ENCODE results near the gene APBA2.
"Not testable (repeated sequence)": the region's sequence is repeated elsewhere in the genome, so short reads cannot be mapped to it uniquely, and the experiment has no call there.

Gene APBA2

DNA sequence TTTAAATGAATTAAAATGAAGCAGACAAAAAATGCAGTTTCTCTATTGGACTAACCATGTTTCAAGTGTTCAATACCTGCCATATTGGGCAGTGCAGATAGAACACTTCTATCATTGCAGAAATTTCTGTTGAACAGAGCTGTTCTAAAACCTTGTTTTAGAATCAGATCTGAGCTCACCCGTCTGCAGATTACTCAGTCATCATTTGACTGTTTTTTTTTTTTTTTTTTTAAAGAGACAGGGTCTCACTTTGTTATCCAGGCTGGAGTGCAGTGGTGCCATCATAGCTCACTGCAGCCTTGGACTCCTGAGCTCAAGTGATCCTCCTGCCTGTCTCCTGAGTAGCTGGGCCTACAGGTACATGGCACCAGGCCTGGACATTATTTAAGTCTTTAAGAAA lies 128.7 kb downstream of the APBA2 start:
- DNase-seq = no peak

- no peak for DNase-seq
These were observed 130.7 kb downstream of the APBA2 start for GRCh38 chr15:29016518-29016917.

GRCh38 chr15:29018120-29018805 lies 132.5 kb downstream of the APBA2 start:
- no peak for DNase-seq

GRCh38 chr15:29018995-29019976 lies 133.5 kb downstream of the APBA2 start:
- DNase-seq = no peak

DNA sequence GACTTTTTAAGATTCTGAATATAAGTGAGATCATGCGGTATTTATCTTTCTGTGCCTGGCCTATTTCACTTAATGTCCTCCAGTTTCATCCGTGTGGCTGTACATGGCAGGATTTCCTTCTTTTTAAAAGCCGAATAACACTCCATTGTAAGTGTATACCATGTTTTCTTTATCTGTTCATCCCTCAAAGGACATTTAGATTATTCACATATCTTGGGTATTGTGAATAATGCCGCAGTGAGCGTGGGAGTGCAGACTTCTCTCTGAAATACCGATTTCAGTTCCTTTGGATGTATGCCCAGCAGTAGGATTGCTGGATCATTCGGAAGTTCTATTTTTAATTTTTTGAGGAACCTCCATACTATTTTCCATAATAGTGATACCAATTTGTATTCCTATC lies 136.1 kb downstream of the APBA2 start:
- no peak for DNase-seq

GRCh38 chr15:29024662-29025061 lies 138.9 kb downstream of the APBA2 start:
- DNase-seq = no peak

DNA sequence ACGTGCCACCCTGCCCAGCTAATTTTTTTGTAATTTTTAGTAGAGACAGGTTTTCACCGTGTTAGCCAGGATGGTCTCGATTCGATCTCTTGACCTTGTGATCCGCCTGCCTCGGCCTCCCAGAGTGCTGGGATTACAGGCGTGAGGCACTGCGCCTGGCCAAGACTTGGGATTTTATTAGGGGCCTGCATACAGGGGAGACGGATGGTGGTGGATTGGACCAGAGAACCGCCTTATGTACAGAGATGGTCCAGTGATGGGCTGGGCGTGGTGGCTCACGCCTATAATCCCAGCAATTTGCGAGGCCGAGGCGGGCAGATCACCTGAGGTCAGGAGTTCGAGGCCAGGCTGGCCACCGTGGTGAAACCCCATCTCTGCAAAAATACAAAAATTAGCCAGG lies 139.6 kb downstream of the APBA2 start:
- DNase-seq = not testable (repeated sequence)

GRCh38 chr15:29028158-29028557 lies 142.4 kb downstream of the APBA2 start:
- not testable (repeated sequence) for DNase-seq

DNA sequence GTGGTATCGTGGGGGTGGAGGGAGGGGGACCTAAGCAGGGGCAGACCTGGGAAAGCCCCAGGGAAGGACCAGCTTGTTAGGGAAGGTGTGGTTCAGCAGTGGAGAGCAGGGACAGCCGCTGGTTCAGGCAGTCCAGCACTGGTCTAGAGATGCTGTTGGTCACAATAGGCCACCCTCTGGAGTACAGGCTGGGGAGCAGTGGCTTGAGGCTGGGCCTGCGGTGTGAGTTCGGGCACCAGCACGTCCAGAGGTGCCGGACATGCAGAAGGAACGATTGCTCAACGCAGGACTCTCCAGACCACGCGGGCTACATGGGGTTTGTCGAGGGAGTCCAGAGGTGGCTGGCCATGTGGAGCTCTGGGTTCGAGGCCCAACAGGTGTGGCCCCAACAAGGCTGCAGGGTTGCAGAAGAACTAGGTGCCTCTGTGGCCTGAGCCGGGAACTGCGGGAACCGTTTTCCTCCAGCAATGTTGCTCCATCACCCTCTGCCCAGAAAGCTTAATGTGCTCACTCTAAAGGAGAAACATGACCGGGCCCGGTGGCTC lies 143.9 kb downstream of the APBA2 start:
- DNase-seq = no peak

DNA sequence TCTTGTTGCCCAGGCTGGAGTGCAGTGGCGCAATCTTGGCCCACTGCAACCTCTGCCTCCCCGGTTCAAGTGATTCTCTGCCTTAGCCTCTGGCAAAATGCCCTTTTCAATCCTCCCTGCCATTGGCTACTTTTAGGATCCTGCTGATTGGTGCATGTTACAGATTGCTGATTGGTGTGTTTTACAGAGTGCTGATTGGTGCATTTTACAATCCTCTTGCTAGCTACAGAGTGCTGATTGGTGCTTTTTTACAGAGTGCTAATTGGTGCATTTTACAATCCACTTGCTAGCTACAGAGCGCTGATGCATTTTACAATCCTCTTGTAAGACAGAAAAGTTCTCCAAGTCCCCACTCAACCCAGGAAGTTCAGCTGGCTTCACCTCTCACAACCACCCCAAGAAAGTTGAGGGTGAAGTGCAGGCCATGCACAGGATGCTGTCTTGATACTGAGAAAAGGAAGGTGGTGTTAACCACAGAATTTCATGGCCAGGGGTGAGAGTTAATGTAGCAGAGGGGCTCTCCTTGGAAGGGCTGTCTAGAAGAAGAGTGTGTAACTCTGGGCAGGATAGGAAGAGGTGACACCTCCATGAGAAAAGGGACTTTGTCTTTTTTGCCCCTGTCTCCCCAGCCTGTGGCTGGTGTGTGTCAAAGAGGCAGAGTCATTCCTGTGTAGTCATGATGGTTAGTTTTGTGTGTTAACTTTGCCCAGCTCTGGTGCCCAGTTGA lies 145.9 kb downstream of the APBA2 start:
- DNase-seq = no peak

- DNase-seq = no peak
These were observed 146.5 kb downstream of the APBA2 start for GRCh38 chr15:29032229-29032625.

DNA sequence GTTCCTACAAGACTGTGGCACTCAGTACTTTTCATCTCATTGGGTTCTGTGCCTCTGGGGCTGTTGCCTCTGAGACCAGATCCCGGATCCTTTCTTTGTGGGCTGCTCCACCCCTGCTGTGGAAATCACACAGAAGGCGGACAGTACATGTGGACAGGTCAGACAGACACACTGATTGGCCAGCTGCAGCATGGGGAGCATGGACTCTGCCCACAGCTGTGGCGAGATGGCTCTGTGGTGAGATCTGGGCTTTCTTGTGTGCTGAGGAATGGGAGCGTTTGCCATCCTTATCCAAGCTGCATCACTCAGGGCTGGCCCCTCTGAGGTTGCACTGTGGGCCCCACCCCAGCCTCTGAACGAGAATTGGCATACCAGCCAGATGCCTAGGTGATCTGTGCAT lies 147.0 kb downstream of the APBA2 start:
- no peak for DNase-seq

DNA sequence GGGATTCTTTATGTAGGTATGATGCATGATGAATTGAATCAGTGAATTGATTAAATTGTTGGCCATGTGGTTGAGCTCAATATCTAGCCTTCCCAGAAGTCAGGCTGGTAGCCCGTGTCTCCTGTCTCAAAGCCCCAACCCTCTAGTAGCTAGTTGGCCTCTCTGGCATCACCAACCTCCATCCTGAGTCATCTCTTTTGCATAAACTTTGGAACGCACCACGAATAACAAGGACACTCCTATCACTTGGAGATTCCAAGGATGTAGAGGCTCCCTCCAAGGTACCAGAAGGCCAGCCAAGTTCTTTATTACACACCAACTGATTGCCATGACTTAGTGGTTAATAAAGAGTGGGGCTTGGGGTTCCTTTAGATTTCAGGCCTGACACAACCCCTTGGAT lies 148.4 kb downstream of the APBA2 start:
- DNase-seq = no peak

GRCh38 chr15:29034593-29035335 lies 149.0 kb downstream of the APBA2 start:
- peak; percentile 46 for DNase-seq

- DNase-seq = peak; percentile 45
These were observed 149.8 kb downstream of the APBA2 start for GRCh38 chr15:29035336-29036285.

GRCh38 chr15:29037997-29038705 lies 152.4 kb downstream of the APBA2 start:
- DNase-seq = peak; percentile 55

DNA sequence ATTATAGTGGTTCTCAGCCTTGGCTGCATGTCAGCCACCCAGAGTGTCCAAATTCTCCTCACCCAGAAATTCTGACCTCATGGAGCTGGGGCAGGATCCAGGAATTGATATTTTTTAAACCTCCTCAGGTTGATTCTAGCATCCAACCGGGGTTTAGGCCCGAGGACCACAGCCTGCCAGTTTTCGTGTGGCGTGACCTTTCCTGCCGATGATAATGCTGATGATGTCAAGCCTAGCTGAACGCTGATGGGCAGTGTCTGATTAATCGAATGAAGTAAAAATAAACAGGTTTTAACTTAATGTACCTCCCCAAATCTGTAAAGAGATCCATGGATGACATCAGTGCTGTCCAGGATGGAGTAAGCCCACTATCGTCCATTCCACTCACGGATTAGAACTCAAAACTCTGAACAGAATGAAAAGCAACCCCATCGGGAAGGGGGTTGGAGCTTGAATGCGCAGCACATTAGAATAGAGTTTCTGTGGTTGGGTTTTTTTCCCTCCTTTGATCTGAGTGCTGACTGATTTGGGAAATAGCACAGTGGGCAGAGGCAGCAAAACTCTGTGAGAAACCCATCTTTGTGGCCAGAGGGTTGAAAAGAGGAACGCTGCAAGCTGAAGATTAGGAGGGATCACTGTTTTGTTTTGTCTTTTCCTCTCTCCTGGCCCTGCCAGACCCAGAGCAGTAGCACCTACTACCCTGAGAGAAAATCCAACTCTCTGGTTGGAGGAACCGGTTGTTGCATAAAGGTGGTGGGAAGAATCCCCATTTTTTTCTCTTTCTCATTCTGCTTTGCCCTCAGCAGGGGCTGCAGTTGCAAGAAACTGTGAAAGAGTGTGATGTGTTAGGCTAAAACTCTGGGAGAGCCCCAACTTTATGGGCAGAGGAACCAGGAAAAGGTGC lies 153.9 kb downstream of the APBA2 start:
- DNase-seq = peak; percentile 58

- peak; percentile 32 for DNase-seq
These were observed 154.6 kb downstream of the APBA2 start for GRCh38 chr15:29040370-29040751.

DNA sequence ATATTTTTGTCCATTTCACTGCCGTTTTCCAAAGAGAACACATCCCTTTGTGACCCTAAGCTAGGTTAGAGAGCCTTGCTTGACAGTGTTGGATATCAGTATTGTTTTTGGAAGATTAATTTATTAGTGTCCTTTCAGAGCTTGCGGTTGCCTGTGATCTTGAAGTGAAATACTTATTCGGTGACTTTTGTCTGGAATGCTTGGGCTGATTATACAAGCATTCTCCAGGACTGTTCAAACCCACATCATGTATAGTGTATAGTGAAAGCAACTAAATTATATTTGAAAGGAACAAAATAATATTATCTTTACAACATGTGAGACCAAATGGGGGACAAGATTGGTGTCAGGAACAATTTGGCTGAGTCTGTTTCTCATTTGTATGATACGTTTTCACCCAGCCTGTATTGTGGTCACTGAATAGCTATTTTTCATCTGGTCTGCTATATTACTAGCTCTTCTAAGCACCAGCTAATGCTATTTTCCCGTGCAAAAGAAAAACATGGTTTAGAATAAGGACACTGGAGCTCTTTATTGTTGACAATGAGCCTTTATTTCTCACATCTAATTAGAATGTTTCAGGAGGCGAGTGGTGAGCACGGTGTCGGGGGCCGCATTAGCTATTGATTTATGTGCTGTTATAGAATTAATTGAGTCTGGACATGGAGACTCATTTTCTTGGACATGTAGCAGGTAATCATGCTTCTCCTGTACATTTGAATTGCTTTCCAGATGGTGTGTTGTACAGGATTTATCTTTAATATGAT lies 158.1 kb downstream of the APBA2 start:
- no peak for DNase-seq

Data from activated CD8-positive, alpha-beta memory T cell treated with anti-CD3 and anti-CD28 coated beads for 24 hours (primary cell).